DOHH2 (cell line): Measurements from ENCODE around the gene IPO9.

Experiments used
- H3F3A ChIP-seq: fragments of 200-600 bp; sonication (generic), shearing (Covaris generic); 2 replicates; pipeline ENCODE4 v1.6.0; 2016; ENCODE audit warnings: antibody characterized with exemption, mild to moderate bottlenecking; ENCODE audit not compliant: control insufficient read depth, insufficient read depth
- H3K27ac ChIP-seq: fragments of 200-600 bp; sonication (generic); 2 replicates; pipeline ENCODE4 v1.5.1; 2014; ENCODE audit warnings: low read depth, mild to moderate bottlenecking, low read length, moderate library complexity
- H3K27me3 ChIP-seq: fragments of 200-600 bp; sonication (generic); 2 replicates; pipeline ENCODE4 v1.6.1; 2014; ENCODE audit warnings: mild to moderate bottlenecking, low read length, mixed read lengths; ENCODE audit not compliant: control insufficient read depth
- H3K36me3 ChIP-seq: fragments of 200-600 bp; sonication (generic); 2 replicates; pipeline ENCODE4 v1.6.1; 2014; ENCODE audit warnings: mild to moderate bottlenecking, low read length, moderate library complexity, mixed read lengths; ENCODE audit not compliant: control insufficient read depth
- H3K4me1 ChIP-seq: fragments of 200-600 bp; sonication (generic); 2 replicates; pipeline ENCODE4 v1.6.1; 2014; ENCODE audit warnings: mild to moderate bottlenecking, low read length, mixed read lengths; ENCODE audit not compliant: control insufficient read depth
- H3K4me2 ChIP-seq: fragments of 200-600 bp; sonication (generic); 2 replicates; pipeline ENCODE4 v1.6.0; 2014; ENCODE audit warnings: mild to moderate bottlenecking, low read length, moderate library complexity
- H3K4me3 ChIP-seq: fragments of 200-600 bp; sonication (generic); 2 replicates; pipeline ENCODE4 v1.5.1; 2014; ENCODE audit warnings: mild to moderate bottlenecking, low read length, mixed read lengths
- H3K79me2 ChIP-seq: fragments of 200-600 bp; sonication (generic); 2 replicates; pipeline ENCODE4 v1.6.1; 2014; ENCODE audit warnings: mild to moderate bottlenecking, low read length, mixed read lengths; ENCODE audit not compliant: control insufficient read depth
- H3K9me2 ChIP-seq: fragments of 200-600 bp; sonication (generic); replicated peaks from 2 replicates; pipeline ENCODE4 v1.6.1; 2014; ENCODE audit warnings: mild to moderate bottlenecking, low read length, mixed read lengths; ENCODE audit not compliant: control insufficient read depth
- H3K9me3 ChIP-seq: fragments of 200-600 bp; sonication (generic); 2 replicates; pipeline ENCODE4 v1.6.1; 2014; ENCODE audit warnings: antibody characterized with exemption, low read length, mixed read lengths; ENCODE audit not compliant: control insufficient read depth, insufficient read depth
- H4K20me1 ChIP-seq: fragments of 200-600 bp; sonication (generic); 2 replicates; pipeline ENCODE4 v1.6.0; 2014; ENCODE audit warnings: low read depth, mild to moderate bottlenecking, antibody characterized with exemption, low read length, moderate library complexity; ENCODE audit not compliant: control insufficient read depth, insufficient read depth
- CTCF ChIP-seq: fragments of 200-600 bp; sonication (generic); IDR thresholded peaks from one replicate; pipeline ENCODE4 v1.5.1; 2014; ENCODE audit warnings: antibody characterized with exemption, mild to moderate bottlenecking, low read depth, low read length; ENCODE audit not compliant: poor library complexity, severe bottlenecking
- EZH2phosphoT487 ChIP-seq: fragments of 200-600 bp; sonication (generic); IDR thresholded peaks from 2 replicates; pipeline ENCODE4 v1.6.1; 2017; ENCODE audit warnings: borderline replicate concordance, mild to moderate bottlenecking, antibody characterized with exemption, low read length, moderate library complexity, mixed read lengths

Gene IPO9

GRCh38 chr1:201785291-201785690 lies 43.7 kb upstream of the IPO9 start:
- Histone ChIP-seq H3K9me3 (no peaks in the 10 kb centered on the region), H3K79me2 (no peaks in the 10 kb centered on the region), H3K27ac (no peak overlapping the region), H3K4me3 (no peak overlapping the region), H3K9me2 (no peaks in the 10 kb centered on the region), H3K4me1 (no peaks in the 10 kb centered on the region), H4K20me1 (no peaks in the 10 kb centered on the region), H3K36me3 (no peaks in the 10 kb centered on the region), H3K4me2 (no peak overlapping the region), H3K27me3 (0 out of 2 replicates have a peak, but pooled peaks cover 5% of the 10 kb centered on the region), H3F3A (no peaks in the 10 kb centered on the region)
- TF ChIP-seq EZH2phosphoT487 (no peak), CTCF (no peak)

GRCh38 chr1:201786824-201787223 lies 42.1 kb upstream of the IPO9 start:
- Histone ChIP-seq H3K4me1 (peaks cover 6% of the 10 kb centered on the region), H3K4me3 (no peak overlapping the region), H3F3A (no peaks in the 10 kb centered on the region), H3K36me3 (no peaks in the 10 kb centered on the region), H3K79me2 (no peaks in the 10 kb centered on the region), H3K4me2 (no peak overlapping the region), H3K27ac (no peak overlapping the region), H3K27me3 (peaks cover 7% of the 10 kb centered on the region), H3K9me3 (no peaks in the 10 kb centered on the region), H3K9me2 (no peaks in the 10 kb centered on the region), H4K20me1 (no peaks in the 10 kb centered on the region)
- TF ChIP-seq EZH2phosphoT487 = no peak

- no peak overlapping the region for H3K4me2 ChIP-seq
- H3K27me3 ChIP-seq = peaks cover 11% of the 10 kb centered on the region
- no peaks in the 10 kb centered on the region for H3K9me3 ChIP-seq
- H3K4me1 ChIP-seq = peaks cover 7% of the 10 kb centered on the region
- H4K20me1 ChIP-seq = no peaks in the 10 kb centered on the region
- no peaks in the 10 kb centered on the region for H3F3A ChIP-seq
- no peak for TF ChIP-seq EZH2phosphoT487
- no peak for TF ChIP-seq CTCF
- no peak overlapping the region for H3K27ac ChIP-seq
- H3K36me3 ChIP-seq = no peaks in the 10 kb centered on the region
- H3K9me2 ChIP-seq = no peaks in the 10 kb centered on the region
- no peak overlapping the region for H3K4me3 ChIP-seq
- no peaks in the 10 kb centered on the region for H3K79me2 ChIP-seq
Measured at GRCh38 chr1:201788296-201788695, 40.7 kb upstream of the IPO9 start.

- no peaks in the 10 kb centered on the region for H3F3A ChIP-seq
- H3K27me3 ChIP-seq = peaks cover 11% of the 10 kb centered on the region
- no peaks in the 10 kb centered on the region for H3K9me2 ChIP-seq
- H3K4me2 ChIP-seq = no peak overlapping the region
- no peak overlapping the region for H3K27ac ChIP-seq
- no peak for TF ChIP-seq CTCF
- TF ChIP-seq EZH2phosphoT487 = no peak
- no peak overlapping the region for H3K4me3 ChIP-seq
- H3K79me2 ChIP-seq = no peaks in the 10 kb centered on the region
- no peaks in the 10 kb centered on the region for H3K36me3 ChIP-seq
- H3K4me1 ChIP-seq = peaks cover 7% of the 10 kb centered on the region
- no peaks in the 10 kb centered on the region for H4K20me1 ChIP-seq
- no peaks in the 10 kb centered on the region for H3K9me3 ChIP-seq
Measured at GRCh38 chr1:201789245-201789644, 39.7 kb upstream of the IPO9 start.
